Nephron progenitor cell (in vitro differentiated cells): Measurements from ENCODE around the gene ALKBH7.

Experiments used
- DNase-seq: peaks from one replicate; pipeline ENCODE4 v3.0.0; 2021
- H3K27ac Mint-ChIP-seq: 2 replicates; pipeline ENCODE4 v1.8.0; 2021; ENCODE audit warnings: mild to moderate bottlenecking, moderate library complexity, mixed read lengths
- H3K27me3 Mint-ChIP-seq: 2 replicates; pipeline ENCODE4 v1.8.0; 2021; ENCODE audit warnings: mild to moderate bottlenecking, low read depth, mixed read lengths; ENCODE audit not compliant: poor library complexity
- H3K36me3 Mint-ChIP-seq: 2 replicates; pipeline ENCODE4 v1.8.0; 2021; ENCODE audit warnings: low read depth, mixed read lengths
- H3K4me1 Mint-ChIP-seq: 2 replicates; pipeline ENCODE4 v1.8.0; 2021; ENCODE audit warnings: mixed read lengths
- H3K4me3 Mint-ChIP-seq: 2 replicates; pipeline ENCODE4 v1.8.0; 2021; ENCODE audit warnings: mild to moderate bottlenecking, moderate library complexity, mixed read lengths
- H3K9me3 Mint-ChIP-seq: 2 replicates; pipeline ENCODE4 v1.8.0; 2021; ENCODE audit warnings: mild to moderate bottlenecking, moderate library complexity, mixed read lengths
- TF ChIP-seq, protein P1 (sequence below): fragments of 200-600 bp; sonication (generic); IDR thresholded peaks from 2 replicates; pipeline ENCODE4 v1.5.0; 2021; ENCODE audit warnings: antibody characterized with exemption

The ALKBH7 gene

GRCh38 chr19:6364353-6364752 is 8.2 kb upstream of the ALKBH7 start:
- no peak for DNase-seq
- TF ChIP-seq, protein P1, sequence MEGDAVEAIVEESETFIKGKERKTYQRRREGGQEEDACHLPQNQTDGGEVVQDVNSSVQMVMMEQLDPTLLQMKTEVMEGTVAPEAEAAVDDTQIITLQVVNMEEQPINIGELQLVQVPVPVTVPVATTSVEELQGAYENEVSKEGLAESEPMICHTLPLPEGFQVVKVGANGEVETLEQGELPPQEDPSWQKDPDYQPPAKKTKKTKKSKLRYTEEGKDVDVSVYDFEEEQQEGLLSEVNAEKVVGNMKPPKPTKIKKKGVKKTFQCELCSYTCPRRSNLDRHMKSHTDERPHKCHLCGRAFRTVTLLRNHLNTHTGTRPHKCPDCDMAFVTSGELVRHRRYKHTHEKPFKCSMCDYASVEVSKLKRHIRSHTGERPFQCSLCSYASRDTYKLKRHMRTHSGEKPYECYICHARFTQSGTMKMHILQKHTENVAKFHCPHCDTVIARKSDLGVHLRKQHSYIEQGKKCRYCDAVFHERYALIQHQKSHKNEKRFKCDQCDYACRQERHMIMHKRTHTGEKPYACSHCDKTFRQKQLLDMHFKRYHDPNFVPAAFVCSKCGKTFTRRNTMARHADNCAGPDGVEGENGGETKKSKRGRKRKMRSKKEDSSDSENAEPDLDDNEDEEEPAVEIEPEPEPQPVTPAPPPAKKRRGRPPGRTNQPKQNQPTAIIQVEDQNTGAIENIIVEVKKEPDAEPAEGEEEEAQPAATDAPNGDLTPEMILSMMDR: no peak
- H3K36me3 Mint-ChIP-seq: peaks cover 46% of the 10 kb centered on the region
- H3K4me1 Mint-ChIP-seq: peaks cover 21% of the 10 kb centered on the region
- H3K27ac Mint-ChIP-seq: no peak overlapping the region
- no peak overlapping the region for H3K4me3 Mint-ChIP-seq
- no peaks in the 10 kb centered on the region for H3K9me3 Mint-ChIP-seq
- H3K27me3 Mint-ChIP-seq: no peaks in the 10 kb centered on the region

DNA sequence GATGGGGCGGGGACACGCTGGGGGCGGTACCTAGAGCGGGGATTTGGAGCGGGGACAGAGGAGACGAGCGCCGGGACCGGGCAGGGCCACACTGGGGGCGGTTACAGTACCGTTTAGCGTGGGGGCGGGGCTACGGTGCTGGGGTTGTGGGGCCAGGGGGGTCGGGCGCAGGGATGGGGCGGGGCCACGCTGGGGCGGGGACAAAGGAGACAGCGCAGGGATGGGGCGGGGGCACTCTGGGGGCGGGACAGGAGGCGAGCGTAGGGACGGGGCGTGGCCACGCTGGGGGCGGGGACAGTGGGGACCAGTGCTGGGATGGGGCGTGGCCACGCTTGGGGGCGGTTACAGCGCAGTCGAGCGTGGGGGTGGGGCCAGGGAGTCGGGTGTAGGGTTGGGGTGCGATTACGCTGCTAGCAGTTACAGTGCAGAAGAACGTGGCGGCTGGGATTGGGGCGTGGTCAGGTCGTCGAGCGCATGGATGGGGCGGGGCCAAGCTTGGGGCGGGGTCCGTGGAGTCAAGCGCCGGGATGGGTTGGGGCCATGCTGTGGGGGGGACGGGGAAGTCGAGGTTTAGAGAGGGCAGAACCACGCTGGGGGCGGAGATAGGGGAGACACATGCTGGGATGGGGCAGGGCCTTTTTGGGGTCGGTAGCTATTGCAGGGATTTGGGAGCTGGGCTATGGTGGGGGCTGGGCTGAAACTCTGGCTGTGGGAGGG is 660 bp downstream of the ALKBH7 start:
- H3K27ac Mint-ChIP-seq: peak overlapping the region; percentile 96
- no peaks in the 10 kb centered on the region for H3K9me3 Mint-ChIP-seq
- TF ChIP-seq, protein P1: no peak
- H3K27me3 Mint-ChIP-seq: no peaks in the 10 kb centered on the region
- DNase-seq: peak; percentile 100
- peak overlapping the region; percentile 84 for H3K4me3 Mint-ChIP-seq
- H3K36me3 Mint-ChIP-seq: peaks cover 17% of the 10 kb centered on the region
- peaks cover 52% of the 10 kb centered on the region for H3K4me1 Mint-ChIP-seq

DNA sequence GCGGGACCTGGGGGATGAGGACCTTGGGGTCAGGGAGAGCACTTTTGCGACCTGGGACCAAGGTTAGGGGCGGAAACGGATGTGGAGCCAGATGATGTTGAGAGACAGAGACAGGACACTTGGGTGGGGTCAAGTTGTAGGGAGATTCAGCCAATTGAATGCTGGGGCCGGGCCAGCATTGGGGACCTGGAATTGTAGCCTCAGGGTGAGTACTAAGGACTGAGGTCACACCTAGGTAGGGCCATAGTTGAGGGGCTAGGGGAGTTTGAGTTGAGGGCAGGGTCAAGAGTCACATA is 1.2 kb downstream of the ALKBH7 start:
- Mint-ChIP-seq H3K27me3 (no peaks in the 10 kb centered on the region), H3K27ac (peak overlapping the region; percentile 48), H3K36me3 (peaks cover 19% of the 10 kb centered on the region), H3K4me1 (peaks cover 57% of the 10 kb centered on the region), H3K9me3 (no peaks in the 10 kb centered on the region), H3K4me3 (peak overlapping the region; percentile 84)
- no peak for DNase-seq
- TF ChIP-seq, protein P1: no peak

GRCh38 chr19:6374161-6374709 is 1.6 kb downstream of the ALKBH7 start:
- peaks cover 19% of the 10 kb centered on the region for H3K36me3 Mint-ChIP-seq
- H3K27me3 Mint-ChIP-seq: no peaks in the 10 kb centered on the region
- H3K9me3 Mint-ChIP-seq: no peaks in the 10 kb centered on the region
- no peak for DNase-seq
- peaks cover 56% of the 10 kb centered on the region for H3K4me1 Mint-ChIP-seq
- H3K27ac Mint-ChIP-seq: peak overlapping the region; percentile 68
- TF ChIP-seq, protein P1: no peak
- H3K4me3 Mint-ChIP-seq: no peak overlapping the region

DNA sequence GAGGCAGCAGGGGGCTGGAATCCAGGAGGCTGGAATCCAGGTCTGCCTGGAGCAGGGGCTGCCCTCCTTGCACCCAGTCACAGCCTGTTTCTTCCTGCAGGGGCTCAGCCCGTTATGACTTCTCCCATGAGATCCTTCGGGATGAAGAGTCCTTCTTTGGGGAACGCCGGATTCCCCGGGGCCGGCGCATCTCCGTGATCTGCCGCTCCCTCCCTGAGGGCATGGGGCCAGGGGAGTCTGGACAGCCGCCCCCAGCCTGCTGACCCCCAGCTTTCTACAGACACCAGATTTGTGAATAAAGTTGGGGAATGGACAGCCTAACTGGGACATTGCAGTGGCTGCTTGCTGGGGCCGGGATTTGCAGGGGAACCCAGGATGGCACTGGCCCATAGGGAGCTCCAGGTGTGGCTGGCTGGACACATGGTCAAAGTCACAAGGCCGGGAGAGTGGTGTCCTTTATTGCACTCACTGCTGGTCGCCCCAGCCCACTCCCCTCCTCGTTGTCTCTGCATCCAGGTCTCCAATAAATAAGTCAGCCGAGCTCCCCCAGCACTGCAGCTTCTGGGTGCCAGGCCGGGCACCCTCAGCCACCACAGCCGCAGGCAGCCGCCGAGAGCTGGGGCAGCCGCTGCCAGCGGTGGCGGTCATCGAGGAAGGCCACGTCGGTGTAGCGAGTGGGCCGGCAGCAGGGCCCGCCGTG is 2.3 kb downstream of the ALKBH7 start:
- Mint-ChIP-seq H3K4me1 (peaks cover 50% of the 10 kb centered on the region), H3K36me3 (peaks cover 19% of the 10 kb centered on the region), H3K27ac (peak overlapping the region; percentile 68), H3K27me3 (no peaks in the 10 kb centered on the region), H3K4me3 (no peak overlapping the region), H3K9me3 (peaks cover 2% of the 10 kb centered on the region)
- TF ChIP-seq, protein P1: no peak
- DNase-seq: no peak
